HG02852 (cell line): ENCODE measurements around the gene DPYD.

Source experiments
- ATAC-seq: cut with Tn5 transposase; IDR thresholded peaks from one replicate; pipeline ENCODE4 v1.9.1; 2021; ENCODE audit warnings: mild to moderate bottlenecking, moderate library complexity; ENCODE audit not compliant: unreplicated experiment

Gene DPYD

DNA sequence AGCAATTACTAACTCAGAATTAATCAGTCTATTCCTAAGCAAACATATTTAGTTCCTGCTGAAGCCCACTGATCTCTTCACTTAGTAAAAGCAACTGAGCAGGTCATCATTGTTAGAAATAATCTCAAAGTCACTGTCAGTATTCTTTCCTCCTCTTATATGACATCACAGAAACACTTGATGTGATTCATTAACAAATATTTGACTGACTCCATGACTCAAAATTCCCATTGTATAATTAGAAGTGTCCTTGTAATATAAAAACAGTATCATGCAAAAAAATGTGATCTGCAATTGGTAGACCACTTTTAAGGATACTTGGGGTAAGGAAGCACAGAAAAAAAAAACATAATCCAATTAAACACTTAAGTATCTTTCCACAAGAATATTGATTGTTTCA, 194.4 kb downstream of the DPYD start:
- no peak for ATAC-seq

DNA sequence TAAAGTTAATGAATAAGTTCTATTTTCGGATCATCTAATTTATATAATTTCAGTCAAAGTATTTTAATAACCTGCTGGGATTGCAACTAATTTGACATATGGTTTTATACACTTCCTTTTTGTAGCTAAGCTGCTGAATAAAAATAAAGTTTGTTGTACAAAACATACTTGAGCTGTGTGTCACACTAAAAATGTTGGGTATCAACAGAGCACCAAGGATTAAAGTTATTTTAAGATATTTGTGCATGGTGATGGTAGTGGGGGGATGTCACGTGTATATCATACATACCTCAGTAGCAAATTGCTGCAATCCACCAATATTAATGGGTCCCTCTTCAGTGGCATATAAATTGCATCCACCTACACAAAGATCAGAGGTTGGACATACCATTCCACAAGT, 199.6 kb downstream of the DPYD start:
- no peak for ATAC-seq

DNA sequence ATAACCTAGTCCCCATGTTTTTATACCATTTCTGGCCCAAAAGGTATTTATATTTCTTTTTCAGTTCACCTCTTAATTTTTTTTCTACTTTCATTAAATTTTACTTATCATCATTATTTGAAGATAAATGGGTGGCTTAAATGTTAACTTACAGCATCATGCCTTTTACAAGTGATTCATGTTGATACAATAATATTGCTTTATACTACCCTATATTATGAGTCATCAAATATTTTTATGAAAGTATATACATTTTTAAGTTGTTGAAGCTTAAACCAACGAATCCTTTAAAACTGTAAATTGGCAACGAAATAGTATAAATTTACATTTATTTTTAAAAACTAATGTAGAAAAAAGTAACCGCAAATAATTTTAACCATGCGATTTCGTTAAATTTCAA, 207.9 kb downstream of the DPYD start:
- ATAC-seq, result no peak

DNA sequence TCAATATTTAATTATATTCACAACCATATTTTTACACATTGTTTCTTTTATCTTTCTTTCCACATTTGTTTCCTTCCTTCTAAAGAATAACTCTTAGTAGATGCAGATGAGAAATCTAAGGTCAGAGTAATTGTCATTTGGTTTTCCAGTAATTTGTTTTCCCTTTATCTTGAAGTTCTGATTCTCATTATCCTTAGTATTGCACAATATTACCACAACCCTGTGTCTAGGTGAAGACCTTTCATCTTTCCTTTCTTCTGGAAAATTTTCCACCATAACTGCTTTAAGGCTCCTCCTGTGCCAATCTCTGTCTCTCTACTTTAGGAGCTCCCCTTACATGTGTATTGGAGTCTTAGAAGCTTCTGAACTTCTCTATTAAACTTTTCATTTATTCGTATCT, 209.0 kb downstream of the DPYD start:
- ATAC-seq, result no peak

DNA sequence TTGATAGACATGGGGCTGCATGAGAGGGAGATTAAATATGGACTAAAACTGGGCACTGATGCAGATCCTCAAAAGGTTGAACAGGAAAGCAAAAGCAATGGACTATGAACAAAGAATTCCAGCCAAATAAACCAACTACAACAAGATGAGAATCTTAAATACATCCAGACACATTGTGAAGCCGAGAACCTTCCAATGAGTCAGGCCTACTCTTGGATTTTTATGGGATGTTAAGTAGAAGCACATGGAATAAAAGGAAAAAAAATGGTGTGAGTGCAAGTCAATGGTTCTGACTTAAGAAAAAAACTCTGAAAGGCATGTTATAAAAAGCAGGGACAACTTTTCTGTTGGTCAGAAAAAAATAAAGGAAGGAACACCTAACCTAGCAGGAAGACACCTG, 227.2 kb downstream of the DPYD start:
- no peak for ATAC-seq

DNA sequence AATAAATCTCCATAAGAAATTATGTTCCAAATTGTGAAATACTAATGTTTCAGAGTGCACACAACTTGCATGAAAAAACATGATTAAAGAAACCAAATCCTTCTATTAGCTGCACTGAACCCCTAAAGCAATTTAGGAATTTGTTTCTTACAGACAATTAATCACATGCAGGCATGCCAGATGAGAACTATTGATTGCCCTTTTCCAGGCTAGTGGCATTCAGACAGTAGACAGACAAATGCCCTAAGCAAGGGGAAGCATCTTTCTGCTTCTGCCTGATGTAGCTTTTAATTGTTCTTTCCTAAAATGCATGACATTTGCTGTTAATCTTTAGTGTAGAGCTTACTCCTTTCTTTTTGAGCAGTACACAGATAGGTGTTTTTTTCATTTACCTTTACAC, 229.5 kb downstream of the DPYD start:
- ATAC-seq, result no peak

DNA sequence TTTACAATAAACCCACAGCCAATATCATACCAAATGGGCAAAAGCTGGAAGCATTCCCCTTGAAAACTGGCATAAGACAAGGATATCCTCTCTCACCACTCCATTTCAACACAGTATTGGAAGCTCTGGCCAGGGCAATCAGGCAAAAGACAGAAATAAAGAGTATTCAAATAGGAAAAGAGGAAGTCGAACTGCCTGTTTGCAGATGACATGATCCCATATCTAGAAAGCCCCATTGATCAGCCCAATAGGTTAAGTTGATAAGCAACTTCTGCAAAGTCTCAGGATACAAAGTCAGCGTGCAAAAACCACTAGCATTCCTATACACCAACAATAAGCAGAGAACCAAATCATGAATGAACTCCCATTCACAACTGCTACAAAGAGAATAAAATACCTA, 235.5 kb downstream of the DPYD start:
- ATAC-seq, result no peak

DNA sequence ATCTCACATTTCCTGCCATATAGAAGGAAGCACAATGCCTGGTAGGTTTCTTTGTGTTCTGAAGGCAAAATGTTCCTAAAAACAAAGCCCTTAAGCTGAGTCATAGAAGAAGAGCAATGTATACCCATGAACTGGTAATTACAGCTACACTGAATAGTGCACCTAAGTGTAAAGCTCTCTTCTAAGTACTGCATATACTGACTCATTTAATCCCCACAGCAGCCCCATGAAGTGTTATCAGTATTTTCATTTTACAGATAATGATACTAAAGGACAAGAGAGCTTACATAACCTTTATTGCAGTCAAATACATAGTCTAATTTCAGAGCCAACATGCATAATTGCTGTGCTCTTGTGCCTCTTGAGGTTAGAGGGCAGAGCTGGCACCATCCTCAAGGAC, 239.9 kb downstream of the DPYD start:
- ATAC-seq, result no peak

DNA sequence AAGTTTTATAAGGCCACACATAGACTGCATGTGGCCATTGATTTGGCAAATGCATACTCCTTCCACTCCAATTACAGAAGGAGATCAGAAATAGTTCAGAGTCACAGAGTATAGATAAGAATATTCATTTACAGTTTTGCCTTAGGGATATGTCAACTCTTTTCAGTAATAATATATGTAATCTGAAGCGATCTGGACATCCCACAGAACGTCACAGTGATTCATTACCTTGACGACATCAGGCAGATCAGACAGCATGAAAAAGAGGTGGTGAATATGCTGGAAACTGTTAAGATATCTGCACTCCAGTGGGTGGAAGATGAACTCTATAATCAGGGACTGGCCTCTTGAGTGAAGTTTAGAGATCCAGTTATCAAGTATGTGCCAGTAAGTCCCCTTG, 240.4 kb downstream of the DPYD start:
- ATAC-seq, result no peak

DNA sequence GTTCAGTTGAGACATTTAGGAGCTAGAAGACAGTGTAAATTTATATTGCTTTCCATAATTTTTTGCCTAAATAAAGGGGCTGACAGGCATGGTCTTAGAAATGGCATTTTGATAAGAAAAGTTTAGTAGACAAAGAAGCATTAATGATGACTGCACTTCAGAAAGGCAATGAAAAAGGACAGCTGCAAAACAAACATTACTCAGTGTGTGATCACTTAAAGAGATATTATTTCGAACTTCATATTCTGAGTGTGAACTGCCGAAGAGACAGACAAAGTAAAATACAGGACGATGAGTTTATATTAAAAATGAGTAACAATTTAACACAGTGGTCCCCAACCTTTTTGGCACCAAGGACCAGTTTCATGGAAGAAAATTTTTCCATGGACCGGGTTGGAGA, 243.1 kb downstream of the DPYD start:
- ATAC-seq, result no peak

DNA sequence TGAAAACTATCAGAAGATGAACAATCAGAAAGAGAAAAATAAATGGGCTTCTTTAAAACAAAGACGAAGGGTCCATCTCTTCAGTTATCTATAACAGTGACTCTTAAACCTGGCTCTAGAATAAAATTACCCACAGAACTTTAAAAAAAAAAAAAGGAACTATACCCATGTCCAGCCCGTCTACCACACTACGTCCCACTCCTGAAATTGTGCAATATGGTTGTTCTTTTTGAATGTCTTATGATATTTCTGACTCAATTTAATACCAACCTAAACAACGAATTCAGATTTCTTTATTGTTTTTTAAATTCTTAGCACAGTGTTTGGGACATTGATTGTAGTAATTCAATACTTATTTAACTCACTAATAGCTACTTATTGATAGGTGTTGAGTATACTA, 246.3 kb downstream of the DPYD start:
- ATAC-seq, result no peak

DNA sequence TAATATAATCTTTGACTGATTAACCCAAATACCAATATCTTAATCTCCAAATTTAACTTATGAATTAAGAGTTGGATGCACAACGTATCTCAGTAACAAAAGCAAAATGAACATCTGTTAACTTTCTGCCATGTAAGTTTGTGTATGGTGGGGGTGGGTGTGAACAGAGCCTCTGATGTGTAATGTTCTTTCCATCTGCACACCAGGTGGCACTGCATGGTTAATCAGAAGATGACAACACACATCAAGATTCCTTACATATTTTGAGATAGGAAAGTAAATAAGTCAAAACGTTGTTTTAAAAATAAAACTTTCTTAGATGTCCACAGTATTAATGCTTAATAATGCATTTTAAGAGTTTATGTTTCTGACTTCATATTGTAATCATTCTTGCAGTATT, 251.9 kb downstream of the DPYD start:
- ATAC-seq, result no peak

DNA sequence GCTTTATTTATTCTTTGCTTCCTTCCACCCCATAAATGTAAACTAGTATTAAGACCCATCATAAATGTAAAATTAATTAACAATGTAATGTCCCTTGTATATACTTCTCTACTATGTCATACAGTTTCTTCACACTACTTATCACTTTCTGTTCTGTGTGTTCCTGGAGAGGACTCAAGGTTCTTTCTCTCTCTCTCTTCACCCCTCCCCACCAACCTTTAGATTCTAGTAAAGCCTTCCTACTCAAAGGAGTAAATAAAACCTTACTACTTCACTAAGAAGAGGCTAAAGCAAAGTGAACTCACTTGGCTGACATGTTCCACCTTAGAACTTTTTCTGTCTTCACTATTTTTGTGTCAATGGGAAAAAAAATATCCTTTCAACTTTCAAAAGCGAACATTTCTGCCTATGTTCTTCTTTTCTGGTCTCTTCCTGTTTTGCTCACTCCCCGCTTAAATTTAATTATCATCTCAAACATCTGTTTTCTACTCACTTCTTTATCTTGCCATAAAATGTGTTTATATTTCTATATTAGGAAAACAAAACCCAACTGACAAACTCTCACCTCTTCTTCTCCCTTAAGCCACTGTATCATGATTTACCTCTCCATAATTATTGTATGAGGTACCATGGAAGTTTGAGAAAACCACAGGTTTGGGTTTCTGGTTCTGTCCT, 260.3 kb downstream of the DPYD start:
- ATAC-seq, result no peak

DNA sequence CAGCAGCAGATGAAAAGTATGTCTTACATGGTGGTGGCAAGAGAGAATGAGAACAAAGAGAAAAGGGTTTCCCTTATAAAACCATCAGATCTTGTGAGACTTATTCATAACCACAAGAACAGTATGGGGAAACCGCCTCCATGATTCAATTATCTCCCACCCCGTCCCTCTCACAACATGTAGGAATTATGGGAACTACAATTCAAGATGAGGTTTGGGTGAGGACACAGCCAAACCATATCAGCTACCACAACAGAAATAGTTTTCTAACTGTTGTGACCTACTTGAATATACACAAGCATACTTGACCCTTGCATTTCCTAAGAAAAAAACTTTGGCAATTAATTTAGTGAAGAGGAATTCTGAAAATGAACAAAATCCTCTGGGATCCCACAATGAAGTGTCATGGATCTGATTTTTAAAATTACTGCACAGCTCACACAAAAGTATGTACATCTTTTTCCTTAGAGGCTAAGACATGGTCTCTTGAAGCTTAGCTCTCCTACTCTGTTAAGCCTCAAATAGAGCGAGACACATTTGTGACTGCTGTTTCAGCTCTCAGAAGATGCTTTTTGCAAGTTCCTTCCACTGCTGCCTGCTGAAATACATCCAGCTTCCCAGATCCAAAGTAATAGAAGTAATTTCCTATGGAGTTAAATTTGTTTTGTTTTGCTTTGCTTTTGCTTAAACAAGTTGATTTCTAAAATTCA, 265.8 kb downstream of the DPYD start:
- no peak for ATAC-seq

DNA sequence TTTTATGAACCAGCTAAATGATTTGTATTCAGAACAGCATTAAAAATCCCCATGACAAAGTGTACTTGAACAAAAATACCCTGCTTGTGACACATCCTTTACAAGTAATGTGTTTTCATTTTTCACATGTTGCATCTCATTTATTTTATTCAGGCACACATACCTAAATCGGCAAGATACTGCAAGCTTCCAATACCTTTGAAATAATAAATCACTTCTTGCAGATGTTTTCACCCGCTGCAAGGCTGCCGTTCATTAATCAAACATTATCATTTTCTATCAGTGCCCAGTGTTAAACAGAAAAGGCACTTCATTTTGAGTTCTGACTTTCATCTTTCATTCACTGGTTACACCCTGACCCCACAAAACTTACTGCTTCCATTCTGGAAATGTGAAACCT, 269.6 kb downstream of the DPYD start:
- no peak for ATAC-seq

DNA sequence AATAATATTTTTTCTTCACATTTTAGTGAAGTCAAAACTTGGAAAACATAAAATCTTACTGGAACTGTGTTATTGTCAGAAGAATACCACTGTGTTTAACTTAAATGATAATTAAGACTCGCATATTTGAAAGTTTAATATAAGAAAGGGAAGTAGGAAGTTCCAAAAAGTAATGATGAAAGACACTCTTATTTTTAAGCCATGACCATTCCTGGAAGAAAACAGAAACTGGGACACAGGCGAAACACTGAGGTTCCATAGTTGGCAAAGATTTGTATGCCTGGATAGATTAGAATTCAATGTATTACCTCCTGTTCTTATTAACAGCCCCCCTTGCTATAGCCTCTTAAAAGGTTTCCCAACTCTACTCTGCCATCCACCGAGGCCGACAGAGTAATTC, 271.2 kb downstream of the DPYD start:
- ATAC-seq, result no peak

DNA sequence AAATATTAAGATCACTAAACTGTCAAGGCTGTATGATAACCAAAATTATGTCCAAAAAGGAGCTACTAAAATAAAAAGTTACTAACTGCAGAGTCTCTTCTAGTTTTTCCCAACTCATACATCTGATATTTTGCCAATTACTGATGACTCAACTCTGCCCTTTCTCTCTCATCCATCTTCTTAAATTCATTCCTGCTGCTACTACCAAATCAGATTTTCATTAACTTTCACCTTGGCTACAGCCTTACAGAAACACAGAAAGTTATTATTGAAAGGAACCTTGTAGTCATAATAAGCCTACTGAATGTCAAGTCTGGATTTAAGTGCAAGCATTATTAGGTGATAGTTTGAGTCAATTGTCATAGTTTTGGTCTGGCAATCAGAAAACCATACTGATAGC, 273.1 kb downstream of the DPYD start:
- no peak for ATAC-seq

DNA sequence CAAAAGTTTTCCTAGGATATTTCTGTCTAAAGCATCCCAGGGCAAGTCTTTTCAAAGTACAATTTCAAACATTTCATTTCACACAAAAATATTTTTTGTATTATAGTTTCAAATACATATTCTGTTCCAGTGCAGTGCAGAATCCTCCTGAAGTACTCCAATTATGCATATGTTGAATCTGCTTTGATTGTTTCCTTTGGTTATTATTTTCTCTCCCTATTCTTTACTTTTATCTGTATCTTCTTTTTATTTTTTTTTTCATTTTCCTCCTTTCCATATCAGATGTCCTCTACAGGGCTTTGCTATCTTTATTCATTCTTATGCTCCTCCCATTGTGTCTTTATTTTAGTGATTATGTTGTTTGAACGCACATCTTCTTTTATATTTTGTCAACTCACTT, 274.8 kb downstream of the DPYD start:
- ATAC-seq, result no peak

DNA sequence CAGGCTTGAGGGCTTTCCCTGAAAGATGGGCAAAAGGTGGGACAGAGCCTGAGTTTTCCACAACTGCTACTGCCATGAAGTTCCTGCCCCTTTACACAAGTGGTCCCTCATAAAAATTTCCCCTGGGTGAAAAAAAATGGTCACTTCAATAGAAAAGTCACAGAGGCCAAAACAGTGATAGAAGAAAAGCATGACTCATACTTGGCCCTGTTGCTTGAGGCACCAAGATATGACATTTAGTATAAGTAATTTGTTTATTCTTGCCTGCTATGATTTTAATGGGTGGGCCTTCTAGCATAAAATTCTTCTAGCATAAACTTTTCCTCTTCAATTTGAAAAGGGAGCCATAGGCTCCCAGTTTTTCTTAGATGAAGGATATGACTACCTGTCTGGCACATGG, 280.2 kb downstream of the DPYD start:
- ATAC-seq, result no peak

DNA sequence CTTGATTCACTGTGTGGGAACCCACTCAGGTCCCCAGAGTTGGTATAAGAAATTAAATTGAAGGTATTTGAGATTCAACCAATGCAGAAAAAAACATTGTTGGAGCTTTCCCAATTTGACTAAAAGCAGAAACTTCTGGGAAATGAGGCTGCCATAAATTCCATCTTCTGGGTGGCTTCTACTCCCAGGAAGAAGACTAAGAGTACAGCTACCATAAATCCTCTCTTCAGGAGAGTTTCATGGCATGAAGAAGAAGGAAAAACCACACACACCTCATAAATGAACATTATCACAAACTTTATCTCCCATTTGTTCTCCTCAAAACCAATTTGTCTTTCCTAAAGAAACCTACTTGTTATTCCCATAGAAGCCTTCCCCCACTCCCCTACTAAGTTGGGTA, 283.9 kb downstream of the DPYD start:
- ATAC-seq, result no peak

DNA sequence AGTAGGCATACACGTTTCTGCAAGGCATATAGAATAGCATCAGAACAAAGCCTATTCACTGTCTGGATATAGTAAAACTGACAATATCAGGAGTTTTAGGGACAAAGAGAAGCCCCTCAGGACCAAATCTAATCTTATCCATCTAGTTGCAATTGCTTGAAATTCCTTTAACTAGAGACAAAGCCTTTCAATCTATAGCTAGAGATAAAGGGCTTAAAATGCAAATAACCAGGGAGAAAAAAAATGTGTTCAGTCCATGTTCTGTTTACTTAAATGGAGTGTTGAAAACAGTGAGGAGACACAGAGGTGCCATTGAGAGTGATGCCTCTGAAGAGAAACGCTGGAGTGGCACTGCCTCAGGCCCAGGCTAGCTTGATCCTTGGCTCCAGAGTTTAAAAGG, 286.1 kb downstream of the DPYD start:
- no peak for ATAC-seq

DNA sequence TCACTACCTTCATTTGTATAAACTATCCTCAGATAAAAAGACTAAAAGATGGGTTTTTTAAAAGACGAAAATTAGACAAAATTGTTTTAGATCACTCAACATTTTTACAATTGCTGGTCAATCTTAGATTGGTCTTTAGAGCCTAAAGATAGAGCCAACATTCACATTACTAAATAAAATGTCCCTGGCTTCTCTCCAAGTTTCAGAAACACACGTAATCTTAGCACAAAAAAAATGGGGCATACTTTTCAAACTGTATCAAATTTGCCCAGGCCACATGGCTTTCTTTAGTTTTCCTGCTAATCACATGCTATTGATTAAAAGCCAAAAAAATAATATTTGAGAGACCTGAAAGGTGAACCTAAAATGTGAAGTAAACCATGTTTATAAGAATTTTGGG, 288.1 kb downstream of the DPYD start:
- no peak for ATAC-seq

DNA sequence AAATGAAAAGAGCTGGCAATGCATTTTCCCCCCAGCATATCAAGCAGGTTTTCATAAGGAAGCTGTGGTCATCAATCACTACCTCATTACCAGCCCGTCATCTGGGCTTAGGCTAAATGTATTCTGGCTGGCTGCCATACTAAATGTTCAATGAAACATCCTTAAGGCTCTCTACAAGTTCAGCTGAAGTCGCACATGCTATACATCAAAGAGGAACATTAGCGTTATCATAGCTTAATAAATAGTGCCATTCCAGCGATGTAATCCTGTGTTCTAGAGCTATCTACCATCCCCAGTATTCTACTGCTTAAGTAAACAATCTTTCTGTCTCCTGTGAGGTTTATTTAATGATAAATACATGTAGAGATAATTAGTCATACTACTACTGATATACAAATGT, 288.8 kb downstream of the DPYD start:
- ATAC-seq, result no peak
